T-cell (primary cell): ENCODE results near the gene AFMID. TPM values are rescaled to one million over a fixed set of nuclear protein-coding genes. Genes with fewer than 3 reads are reported as not detected.

ENCODE experiments used
- ATAC-seq, 4 experiments: fragments of 200-7000 bp in 3 of 4; fragments of 150-1000 bp in 1 of 4; cut with Tn5 transposase; replicated peaks in 1 of 4; 1 replicate in 3 of 4; 2 replicates in 1 of 4; pipeline ENCODE4 v1.10.0; 2021; ENCODE audit warnings: moderate library complexity in 3 of 4, mild to moderate bottlenecking in 2 of 4, moderate number of reproducible peaks in 1 of 4
- CTCF ChIA-PET, 2 donors: fragments of 300-600 bp; sonication (Branson Sonifier 250); formaldehyde crosslinking; loops; one replicate each; lab custom pipeline; 2022; ENCODE audit warnings: antibody characterized with exemption in 2 of 2; lab: Charles Lee
- POLR2A ChIA-PET, 2 donors: fragments of 300-600 bp; sonication (Branson Sonifier 250); formaldehyde crosslinking; loops; one replicate each; lab custom pipeline; 2022; ENCODE audit warnings: antibody characterized with exemption in 2 of 2; lab: Charles Lee
- DNase-seq, 35 experiments: peaks; one replicate each; pipeline versions ENCODE4 v3.0.0 to v3.0.0-alpha.2; 2013 to 2023
- H3K27ac ChIP-seq: one replicate; pipeline ENCODE4 v1.5.1; 2013; ENCODE audit warnings: low read length
- H3K27me3 ChIP-seq, 2 experiments: replicated peaks in 1 of 2; 1 replicate in 1 of 2; 2 replicates in 1 of 2; pipeline versions ENCODE4 v1.6.1 to v1.7.0; 2013; ENCODE audit warnings: low read length in 1 of 2, mixed read lengths in 1 of 2; ENCODE audit not compliant: control insufficient read depth in 2 of 2, insufficient read depth in 2 of 2; ENCODE audit errors: extremely low read depth in 1 of 2
- H3K36me3 ChIP-seq, 2 donors: 1 replicate in 1 of 2; 2 replicates in 1 of 2; pipeline versions ENCODE4 v1.6.1 to v1.7.0; 2013; ENCODE audit warnings: low read length in 1 of 2; ENCODE audit not compliant: control insufficient read depth in 2 of 2, insufficient read depth in 1 of 2; ENCODE audit errors: extremely low read depth in 1 of 2
- H3K4me1 ChIP-seq, 2 experiments: 1 replicate in 1 of 2; 2 replicates in 1 of 2; pipeline versions ENCODE4 v1.6.1 to v1.7.0; 2013; ENCODE audit warnings: low read length in 2 of 2, mixed read lengths in 1 of 2; ENCODE audit not compliant: insufficient read depth in 2 of 2, control insufficient read depth in 1 of 2; ENCODE audit errors: extremely low read depth in 1 of 2
- H3K4me3 ChIP-seq, 2 donors: 1 replicate in 1 of 2; 2 replicates in 1 of 2; pipeline versions ENCODE4 v1.5.1 to v1.7.0; 2013; ENCODE audit warnings: mild to moderate bottlenecking in 2 of 2, low read length in 1 of 2, moderate library complexity in 1 of 2; ENCODE audit not compliant: control insufficient read depth in 1 of 2; ENCODE audit errors: extremely low read depth in 1 of 2
- H3K9me3 ChIP-seq: 2 replicates; pipeline ENCODE4 v1.7.0; 2013
- H3K27ac Mint-ChIP-seq, 2 donors: one replicate each; pipeline ENCODE4 v1.8.0; 2020 to 2021; ENCODE audit warnings: mild to moderate bottlenecking in 2 of 2, mixed read lengths in 2 of 2
- H3K27me3 Mint-ChIP-seq, 2 donors: one replicate each; pipeline ENCODE4 v1.8.0; 2021 to 2022; ENCODE audit warnings: mixed read lengths in 2 of 2
- H3K36me3 Mint-ChIP-seq: one replicate; pipeline ENCODE4 v1.8.0; 2021; ENCODE audit warnings: mixed read lengths
- H3K4me1 Mint-ChIP-seq, 3 donors: one replicate each; pipeline ENCODE4 v1.8.0; 2020 to 2022; ENCODE audit warnings: mixed read lengths in 3 of 3, mild to moderate bottlenecking in 1 of 3
- H3K4me3 Mint-ChIP-seq, 3 donors: one replicate each; pipeline ENCODE4 v1.8.0; 2020 to 2022; ENCODE audit warnings: mild to moderate bottlenecking in 3 of 3, mixed read lengths in 3 of 3, moderate library complexity in 3 of 3
- H3K9me3 Mint-ChIP-seq, 3 donors: one replicate each; pipeline ENCODE4 v1.8.0; 2020 to 2022; ENCODE audit warnings: mixed read lengths in 3 of 3
- WGBS: methylation state at CpG from one replicate; pipeline ENCODE4 v1.1.5; 2013; ENCODE audit warnings: missing lambda C conversion rate; ENCODE audit not compliant: insufficient coverage; 5-methylcytosine and 5-hydroxymethylcytosine counted together
- total RNA-seq, 35 experiments: library from RNA in 6 of 35; stranded (reverse) in 6 of 35; fragments of 120-200 nt in 1 of 35; gene quantifications; one replicate each; pipeline versions ENCODE4 v1.2.1 to v1.2.4 and lab custom pipeline; 2013 to 2026

AFMID gene
- total RNA-seq, 5 donors from 2014 or later (not counting 1 experiment from before 2014, with no cell fraction given) = 2.3 to 5.9 (median 3.4) TPM

GRCh38 chr17:78184351-78184750 is 2.8 kb upstream of the AFMID start:
- Mint-ChIP-seq H3K27ac (no peak overlapping the region), H3K36me3 (no peaks in the 10 kb centered on the region), H3K4me1 (peaks cover 0 to 19% (median 13%) of the 10 kb centered on the region in 3 donors), H3K27me3 (no peaks in the 10 kb centered on the region), H3K4me3 (no peak overlapping the region), H3K9me3 (no peaks in the 10 kb centered on the region)
- Histone ChIP-seq H3K27ac (no peak overlapping the region), H3K9me3 (no peaks in the 10 kb centered on the region), H3K4me1 (peaks cover 0 to 23% of the 10 kb centered on the region in 2 experiments), H3K36me3 (no peaks in the 10 kb centered on the region), H3K4me3 (no peak overlapping the region), H3K27me3 (no peaks in the 10 kb centered on the region)
- no peak for ATAC-seq
- DNase-seq = no peak
- 96% methylated on average over 8 of the region's 10 CpGs for WGBS
- POLR2A ChIA-PET = no interaction called here
- CTCF ChIA-PET = no interaction called here

- Histone ChIP-seq H3K27ac (no peak overlapping the region), H3K9me3 (no peaks in the 10 kb centered on the region), H3K4me3 (no peak overlapping the region), H3K27me3 (no peaks in the 10 kb centered on the region), H3K36me3 (no peaks in the 10 kb centered on the region), H3K4me1 (peaks cover 0 to 18% of the 10 kb centered on the region in 2 experiments)
- ATAC-seq (no peak), DNase-seq (no peak)
- no peaks in the 10 kb centered on the region for H3K36me3 Mint-ChIP-seq
- 91% methylated on average over 6 of the region's 9 CpGs for WGBS
- H3K4me1 Mint-ChIP-seq = peaks cover 0 to 19% (median 13%) of the 10 kb centered on the region in 3 donors
- peak overlapping the region in 1 of 3 donors; percentile 29 for H3K4me3 Mint-ChIP-seq
- no peaks in the 10 kb centered on the region for H3K9me3 Mint-ChIP-seq
- CTCF ChIA-PET = no interaction called here
- POLR2A ChIA-PET = no interaction called here
- H3K27ac Mint-ChIP-seq = peak overlapping the region in 1 of 2 donors; percentile 28
- H3K27me3 Mint-ChIP-seq = no peaks in the 10 kb centered on the region
These were observed 2.3 kb upstream of the AFMID start for GRCh38 chr17:78184868-78185267.

- no peaks in the 10 kb centered on the region for H3K27me3 Mint-ChIP-seq
- no peaks in the 10 kb centered on the region for H3K9me3 ChIP-seq
- no peak for ATAC-seq
- POLR2A ChIA-PET = no interaction called here
- 83% methylated on average over 4 of the region's 10 CpGs for WGBS
- H3K4me3 Mint-ChIP-seq = peak overlapping the region; percentile 61 to 64 (median 63)
- H3K27me3 ChIP-seq = no peaks in the 10 kb centered on the region
- no peak overlapping the region for H3K27ac ChIP-seq
- CTCF ChIA-PET = interaction anchor here (0.6 to 1.0 kb wide), 3 partner anchors 46 to 1808 kb away, joined by 4 to 5 read pairs (median 5); no protein-coding TSS in a partner anchor
- no peaks in the 10 kb centered on the region for H3K36me3 ChIP-seq
- DNase-seq = no peak
- no peak overlapping the region for H3K4me3 ChIP-seq
- H3K9me3 Mint-ChIP-seq = no peaks in the 10 kb centered on the region
- peak overlapping the region in 1 of 2 donors; percentile 17 for H3K27ac Mint-ChIP-seq
- H3K36me3 Mint-ChIP-seq = no peaks in the 10 kb centered on the region
- peaks cover 0 to 16% of the 10 kb centered on the region in 2 experiments for H3K4me1 ChIP-seq
- H3K4me1 Mint-ChIP-seq = peaks cover 0 to 12% (median 8%) of the 10 kb centered on the region in 3 donors
These were observed 1.0 kb upstream of the AFMID start for GRCh38 chr17:78185981-78186691.

- no peak for ATAC-seq
- Histone ChIP-seq H3K27me3 (no peaks in the 10 kb centered on the region), H3K4me1 (no peaks in the 10 kb centered on the region), H3K27ac (no peak overlapping the region), H3K4me3 (no peak overlapping the region), H3K36me3 (no peaks in the 10 kb centered on the region), H3K9me3 (no peaks in the 10 kb centered on the region)
- ChIA-PET POLR2A (no interaction called here), CTCF (no interaction called here)
- Mint-ChIP-seq H3K27ac (no peak overlapping the region), H3K36me3 (no peaks in the 10 kb centered on the region), H3K9me3 (no peaks in the 10 kb centered on the region), H3K27me3 (no peaks in the 10 kb centered on the region), H3K4me3 (no peak overlapping the region), H3K4me1 (peaks cover 0 to 2% (median 0%) of the 10 kb centered on the region in 3 donors)
- DNase-seq = no peak
- 83% methylated on average over 1 of the region's 5 CpGs for WGBS
These were observed 9.6 kb downstream of the AFMID start for GRCh38 chr17:78196716-78197115.

- CTCF ChIA-PET = interaction anchor here in 1 of 2 donors (0.5 kb wide), 1 partner anchor 20 kb away, joined by 5 read pairs; no protein-coding TSS in a partner anchor
- Histone ChIP-seq H3K9me3 (no peaks in the 10 kb centered on the region), H3K4me3 (no peak overlapping the region), H3K36me3 (no peaks in the 10 kb centered on the region), H3K27ac (no peak overlapping the region), H3K27me3 (no peaks in the 10 kb centered on the region), H3K4me1 (no peaks in the 10 kb centered on the region)
- no peaks in the 10 kb centered on the region for H3K36me3 Mint-ChIP-seq
- no peaks in the 10 kb centered on the region for H3K9me3 Mint-ChIP-seq
- no peak for ATAC-seq
- POLR2A ChIA-PET = no interaction called here
- peaks cover 0 to 2% (median 0%) of the 10 kb centered on the region in 3 donors for H3K4me1 Mint-ChIP-seq
- H3K4me3 Mint-ChIP-seq = no peak overlapping the region
- H3K27me3 Mint-ChIP-seq = no peaks in the 10 kb centered on the region
- H3K27ac Mint-ChIP-seq = no peak overlapping the region
- 98% methylated on average over 9 of the region's 9 CpGs for WGBS
- DNase-seq = no peak
These were observed 10.1 kb downstream of the AFMID start for GRCh38 chr17:78197147-78197832.

GRCh38 chr17:78200451-78200850 is 13.3 kb downstream of the AFMID start:
- ATAC-seq (no peak), DNase-seq (no peak)
- H3K4me1 ChIP-seq = no peaks in the 10 kb centered on the region
- H3K27ac ChIP-seq = no peak overlapping the region
- H3K9me3 ChIP-seq = no peaks in the 10 kb centered on the region
- WGBS = 93% methylated on average over 6 of the region's 6 CpGs
- Mint-ChIP-seq H3K27me3 (no peaks in the 10 kb centered on the region), H3K36me3 (no peaks in the 10 kb centered on the region), H3K9me3 (no peaks in the 10 kb centered on the region), H3K27ac (no peak overlapping the region), H3K4me1 (peaks cover 0 to 2% (median 0%) of the 10 kb centered on the region in 3 donors), H3K4me3 (no peak overlapping the region)
- H3K4me3 ChIP-seq = no peak overlapping the region
- POLR2A ChIA-PET = no interaction called here
- no peaks in the 10 kb centered on the region for H3K36me3 ChIP-seq
- no peaks in the 10 kb centered on the region for H3K27me3 ChIP-seq
- CTCF ChIA-PET = no interaction called here
